ENCODE measurements around the gene LMF1. TPM values are rescaled to one million over a fixed set of nuclear protein-coding genes. Genes with fewer than 3 reads are reported as not detected.

Gene LMF1
- total RNA-seq, 1 experiment from 2014 or later = 2.8 TPM

DNA sequence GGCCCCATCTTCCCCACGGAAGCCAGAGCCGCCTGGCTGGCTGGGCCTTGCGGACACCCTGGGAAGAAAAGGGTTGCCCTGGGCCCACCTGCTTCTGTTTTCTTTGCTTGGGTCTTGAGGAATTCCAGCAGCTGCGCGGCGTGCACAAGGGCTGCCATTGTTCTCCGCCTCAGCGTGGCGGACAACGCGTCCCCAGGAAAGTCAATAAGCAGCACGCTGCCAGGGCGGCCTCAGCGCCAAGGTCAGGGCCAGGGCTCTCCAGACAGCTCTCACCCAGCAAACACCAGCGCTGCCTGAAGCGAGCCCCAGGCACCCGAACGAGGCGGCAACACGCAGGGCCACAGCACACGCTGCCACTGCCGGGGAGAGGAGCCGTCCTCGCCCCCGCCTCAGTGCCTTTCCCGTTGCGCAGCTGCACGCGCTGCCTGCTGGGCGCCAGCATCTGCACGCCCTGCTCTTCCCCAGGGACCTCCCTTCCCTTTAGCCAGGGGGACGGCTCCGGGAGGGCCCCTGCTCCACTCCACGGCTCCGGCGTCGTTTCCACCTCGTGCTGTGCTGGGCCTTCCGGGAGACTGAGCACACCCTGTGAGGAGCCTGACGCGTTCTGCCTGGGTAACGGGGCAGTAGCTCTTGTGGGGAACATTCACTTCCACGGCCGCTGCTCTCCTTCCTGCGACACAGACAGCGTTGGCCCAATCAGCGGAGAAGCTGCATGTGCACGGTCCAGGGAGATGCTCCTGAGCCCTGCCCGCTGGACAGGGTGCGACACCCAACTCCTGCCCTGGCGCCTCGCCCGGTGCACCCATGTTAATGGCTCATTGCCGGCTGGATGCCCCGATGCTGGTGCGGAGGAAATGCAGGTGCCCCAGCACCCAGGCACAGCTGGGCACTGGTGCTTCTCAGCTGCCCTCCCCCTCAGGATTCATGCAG lies 57.8 kb downstream of the LMF1 start:
- no peak for DNase-seq (ENCODE audit: low read depth)

DNA sequence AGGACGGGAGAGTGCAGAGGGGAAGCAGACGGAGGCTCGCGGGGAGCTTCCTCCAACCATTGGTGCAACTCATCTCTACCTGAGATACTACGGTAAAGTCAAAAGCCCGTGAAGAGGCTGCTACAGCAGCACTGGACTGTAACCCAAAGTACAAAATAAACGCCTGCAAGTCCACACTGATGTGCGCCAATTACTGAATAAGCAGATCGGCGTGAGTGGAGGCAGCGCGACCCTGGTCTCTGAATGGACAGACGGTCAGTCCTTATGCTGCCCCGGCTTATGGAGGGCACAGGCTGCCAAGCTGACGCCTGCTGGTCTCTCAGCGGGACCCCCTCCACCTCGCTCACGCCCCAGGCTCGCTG lies 58.5 kb downstream of the LMF1 start:
- no peak for DNase-seq (ENCODE audit: low read depth)

GRCh38 chr16:911604-912321 lies 59.0 kb downstream of the LMF1 start:
- no peak for DNase-seq (ENCODE audit: low read depth)

GRCh38 chr16:911101-911500 lies 59.7 kb downstream of the LMF1 start:
- no peak for DNase-seq (ENCODE audit: low read depth)

- no peak for DNase-seq (ENCODE audit: low read depth)
These were observed 60.6 kb downstream of the LMF1 start for GRCh38 chr16:910181-910580.

DNA sequence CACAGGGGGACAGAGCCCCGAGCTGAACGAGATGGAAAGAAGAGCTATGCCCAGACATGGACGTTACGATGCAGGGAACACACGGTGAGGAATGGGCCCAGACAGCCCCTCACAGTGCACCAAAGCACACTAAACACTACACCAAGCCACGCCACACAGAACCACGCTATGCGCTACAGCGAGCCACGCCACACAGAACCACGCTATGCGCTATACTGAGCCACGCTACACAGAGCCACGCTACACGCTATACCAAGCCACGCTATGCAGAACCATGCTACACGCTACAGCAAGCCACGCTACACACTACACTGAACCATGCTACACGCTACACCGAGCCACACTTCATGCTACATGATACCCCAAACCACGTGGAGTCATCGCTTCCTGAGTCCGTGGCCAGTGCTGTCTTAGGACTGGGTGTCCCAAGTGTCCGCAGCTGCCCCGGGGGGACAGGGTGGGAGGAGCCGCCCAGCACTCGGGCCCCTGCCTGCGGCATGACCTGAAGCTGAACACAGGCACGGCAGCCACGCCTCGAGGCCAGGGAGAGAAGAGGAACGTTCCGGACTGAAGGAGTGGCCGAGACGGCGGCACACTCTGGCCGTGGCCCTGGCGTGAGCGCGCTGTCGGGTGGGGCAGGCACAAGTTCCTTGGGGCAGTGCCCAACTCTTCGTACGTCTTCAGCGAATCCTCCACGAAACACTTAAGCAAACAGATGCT lies 61.3 kb downstream of the LMF1 start:
- no peak for DNase-seq (ENCODE audit: low read depth)

DNA sequence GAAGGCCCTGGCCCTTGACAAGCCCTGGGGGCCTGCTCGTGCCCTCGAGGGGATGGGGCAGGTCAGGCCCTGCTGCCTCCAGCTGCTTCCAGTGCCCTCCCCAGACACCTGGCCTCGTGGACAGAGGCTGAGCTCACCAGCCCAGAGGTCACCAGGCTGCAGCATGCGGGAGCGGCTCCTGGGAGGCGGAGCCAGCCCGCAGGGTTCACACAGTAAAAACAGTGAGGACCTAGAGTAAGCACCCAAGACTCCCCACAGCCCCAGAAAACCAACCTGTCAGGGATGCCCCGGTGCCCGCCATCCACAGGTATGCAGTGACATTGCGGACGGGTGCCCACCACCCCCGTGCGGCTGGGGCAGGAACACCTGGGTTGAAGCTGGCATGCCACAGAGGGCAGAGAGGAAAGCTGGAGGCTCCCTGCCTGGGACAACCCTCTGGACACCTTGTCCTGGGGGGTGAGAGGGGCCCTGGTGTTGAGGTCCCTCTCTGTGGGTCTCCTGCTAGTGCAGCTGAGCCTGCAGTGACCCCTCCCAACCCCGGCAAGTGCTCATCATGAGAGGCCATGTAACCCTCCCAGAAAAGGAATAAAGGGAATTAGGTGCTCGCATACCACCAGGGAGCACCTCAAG lies 62.1 kb downstream of the LMF1 start:
- DNase-seq (ENCODE audit: low read depth) = no peak

GRCh38 chr16:907842-908241 lies 62.9 kb downstream of the LMF1 start:
- DNase-seq (ENCODE audit: low read depth) = no peak

DNA sequence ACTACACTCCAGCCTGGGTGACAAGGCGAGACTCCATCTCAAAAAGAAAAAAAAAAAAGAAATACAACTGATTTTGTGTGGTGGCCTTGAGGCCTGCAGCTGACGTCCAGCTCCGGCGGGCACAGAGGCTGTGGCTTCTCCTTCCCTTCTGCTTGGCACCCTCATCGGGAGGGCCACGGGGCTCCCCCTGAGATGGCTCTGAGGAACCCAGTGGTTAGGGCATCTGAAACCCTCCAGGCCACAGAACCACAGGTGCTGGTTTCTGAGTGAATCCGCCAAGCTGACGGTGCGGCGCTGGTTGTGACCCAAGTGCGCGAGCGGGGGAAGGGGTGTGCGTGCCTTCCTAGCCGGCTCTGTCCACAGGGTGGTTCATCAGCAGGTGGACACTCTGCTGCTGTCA lies 63.4 kb downstream of the LMF1 start:
- no peak for DNase-seq (ENCODE audit: low read depth)

- DNase-seq (ENCODE audit: low read depth) = no peak
These were observed 64.5 kb downstream of the LMF1 start for GRCh38 chr16:906296-906695.

GRCh38 chr16:901715-902601 lies 68.8 kb downstream of the LMF1 start:
- DNase-seq (ENCODE audit: low read depth) = no peak

DNA sequence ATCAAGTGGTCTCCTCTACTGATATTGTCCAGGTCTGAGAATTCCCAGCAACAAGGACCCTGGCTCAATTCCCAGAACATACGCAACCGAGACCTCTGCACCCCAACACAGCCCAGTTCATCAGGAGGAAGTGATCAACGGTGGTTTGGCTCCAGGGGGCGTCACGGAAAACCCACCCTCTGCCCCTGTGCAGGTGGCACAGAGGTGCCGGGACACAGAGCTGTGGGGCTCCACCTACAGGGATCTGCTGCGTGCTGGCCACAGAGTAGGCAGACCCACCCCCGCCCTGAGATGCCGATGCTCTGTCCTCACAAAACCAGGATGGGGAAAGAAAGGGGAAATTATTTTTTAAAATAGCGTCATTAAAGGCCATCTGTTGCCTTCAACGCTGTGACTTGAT lies 69.6 kb downstream of the LMF1 start:
- no peak for DNase-seq (ENCODE audit: low read depth)

DNA sequence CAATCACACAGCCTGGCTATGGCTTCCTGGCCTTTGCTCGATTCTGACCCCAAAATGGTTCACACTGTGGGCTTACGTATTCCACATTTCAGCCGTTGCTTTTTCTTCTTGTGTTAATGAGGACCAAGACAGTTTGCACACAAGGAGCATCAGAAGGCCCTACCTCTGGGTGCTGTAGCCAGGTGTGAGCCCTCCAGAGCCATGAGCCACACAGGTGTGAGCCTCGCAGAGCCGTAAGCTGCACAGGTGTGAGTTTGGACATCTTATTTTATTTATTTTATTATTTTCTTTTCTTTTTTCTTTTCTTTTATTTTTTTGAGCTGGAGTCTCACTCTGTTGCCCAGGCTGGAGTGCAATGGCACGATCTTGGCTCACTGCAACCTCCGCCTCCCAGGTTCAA lies 70.6 kb downstream of the LMF1 start:
- DNase-seq (ENCODE audit: low read depth) = no peak

DNA sequence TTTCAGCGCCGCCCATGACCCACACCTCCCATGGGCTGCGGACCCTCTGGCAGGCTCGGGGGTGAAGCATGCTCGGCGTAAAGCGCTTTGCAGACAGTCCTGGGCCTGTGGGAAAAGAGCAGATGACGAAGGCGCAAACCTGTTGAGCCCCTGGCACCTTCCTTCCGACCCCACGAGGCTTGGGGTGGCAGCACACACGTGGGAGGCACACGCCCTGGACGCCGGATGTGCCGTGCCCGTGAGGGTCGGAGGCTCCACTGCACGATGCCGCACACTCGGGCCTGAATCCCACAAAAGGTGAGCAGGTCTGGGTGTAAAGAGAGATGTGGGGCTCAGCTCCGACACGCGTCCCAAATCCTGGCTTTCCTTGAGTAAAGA lies 71.1 kb downstream of the LMF1 start:
- no peak for DNase-seq (ENCODE audit: low read depth)

DNA sequence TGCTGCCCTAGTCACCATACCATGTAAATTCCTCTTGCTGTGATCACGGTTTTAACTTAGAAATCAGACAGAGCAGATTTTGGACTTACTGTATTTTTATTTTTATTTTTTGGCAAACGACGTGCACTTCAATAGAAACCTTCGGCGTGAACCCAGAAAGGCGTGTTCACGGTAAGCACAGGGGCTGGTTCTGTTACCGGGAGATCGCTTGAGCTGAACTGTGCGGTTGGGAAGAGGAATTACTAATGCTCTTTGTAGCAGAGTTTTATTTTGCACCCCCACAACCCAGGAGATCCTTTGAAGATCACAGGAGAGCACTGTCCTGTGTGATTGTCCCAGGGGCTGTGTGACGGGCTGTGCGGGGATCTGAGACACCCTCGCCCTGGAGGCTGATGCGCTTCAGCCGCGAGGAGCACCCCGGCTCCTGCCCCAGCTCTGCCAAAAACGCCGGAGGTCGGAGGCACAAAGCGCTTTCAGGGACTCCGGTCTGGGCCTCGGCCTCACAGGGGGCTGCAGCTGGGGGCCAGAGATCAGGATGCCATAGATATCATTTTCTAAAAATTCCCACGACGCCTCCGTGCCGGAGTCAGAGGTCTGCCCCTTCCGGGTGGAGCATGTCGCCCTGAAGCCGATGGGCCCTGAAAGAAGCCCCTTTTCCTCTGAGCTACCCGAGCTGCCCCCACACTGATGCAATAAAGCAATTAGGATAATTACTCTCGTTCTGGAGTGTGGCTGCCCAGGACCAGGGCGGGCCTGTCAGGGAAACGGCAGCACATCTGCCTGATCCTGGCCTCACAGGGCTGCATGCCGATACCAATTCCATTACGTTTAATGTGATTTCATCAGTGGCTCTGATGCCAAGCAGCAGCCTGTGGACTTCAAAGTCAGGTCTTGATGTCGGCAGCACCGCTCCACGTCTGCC lies 71.8 kb downstream of the LMF1 start:
- no peak for DNase-seq (ENCODE audit: low read depth)

DNA sequence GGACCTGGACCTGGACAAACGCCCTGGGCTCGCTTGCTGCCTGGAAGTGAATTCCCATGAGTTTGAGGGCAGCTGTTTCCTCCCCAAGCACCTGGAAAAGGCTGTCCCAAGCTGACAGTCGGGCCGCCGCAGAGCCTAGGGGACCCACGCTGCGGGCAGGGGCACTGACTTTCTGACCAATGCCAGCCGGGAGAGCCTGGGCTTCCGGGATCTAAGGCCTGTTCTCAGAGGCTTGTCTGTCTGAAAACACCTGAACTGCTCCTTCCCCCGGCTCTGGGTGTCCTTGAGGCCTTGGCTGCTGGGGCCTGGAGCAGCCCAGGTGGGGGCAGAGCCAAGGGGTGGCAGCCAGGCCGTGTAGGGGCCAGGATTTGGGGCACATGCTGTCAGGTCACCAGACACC lies 72.6 kb downstream of the LMF1 start:
- no peak for DNase-seq (ENCODE audit: low read depth)

DNA sequence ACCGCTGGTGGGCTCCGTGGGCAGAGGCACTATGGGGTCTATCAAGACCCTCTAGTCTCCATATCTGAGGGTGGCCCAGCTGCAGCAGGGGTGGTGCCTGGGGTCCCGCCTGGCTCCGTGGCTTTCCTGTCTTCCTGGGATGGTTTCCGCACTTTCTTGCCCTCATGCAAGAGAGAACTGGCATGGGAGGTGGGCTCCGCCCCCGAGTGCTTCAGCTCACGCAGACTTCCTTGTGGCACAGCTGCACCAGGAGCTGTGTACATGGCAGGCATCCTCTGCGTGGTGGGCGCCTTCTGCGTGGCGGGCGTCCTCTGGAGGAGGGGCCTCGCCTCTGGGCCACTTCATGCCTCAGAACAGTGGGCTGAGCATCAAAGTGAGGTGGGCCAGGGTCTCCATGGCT lies 73.1 kb downstream of the LMF1 start:
- DNase-seq (ENCODE audit: low read depth) = no peak

DNA sequence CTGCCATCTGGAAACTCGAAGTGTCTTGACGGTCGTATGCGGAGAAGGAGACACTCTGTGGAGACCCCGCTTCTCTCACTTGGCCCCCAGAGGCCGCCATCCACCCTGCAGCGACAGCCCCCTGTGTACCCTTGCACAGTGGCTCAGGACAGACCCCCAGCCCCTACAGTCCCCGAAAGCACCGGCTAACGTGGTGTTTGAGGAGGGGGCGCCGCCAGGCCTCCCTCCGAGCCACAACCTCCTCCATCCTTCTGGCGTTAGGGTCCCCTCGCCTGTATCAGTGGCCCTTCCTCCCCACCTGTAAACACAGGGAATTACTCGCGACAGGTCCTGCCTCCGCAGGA lies 73.6 kb downstream of the LMF1 start:
- DNase-seq (ENCODE audit: low read depth) = no peak

DNA sequence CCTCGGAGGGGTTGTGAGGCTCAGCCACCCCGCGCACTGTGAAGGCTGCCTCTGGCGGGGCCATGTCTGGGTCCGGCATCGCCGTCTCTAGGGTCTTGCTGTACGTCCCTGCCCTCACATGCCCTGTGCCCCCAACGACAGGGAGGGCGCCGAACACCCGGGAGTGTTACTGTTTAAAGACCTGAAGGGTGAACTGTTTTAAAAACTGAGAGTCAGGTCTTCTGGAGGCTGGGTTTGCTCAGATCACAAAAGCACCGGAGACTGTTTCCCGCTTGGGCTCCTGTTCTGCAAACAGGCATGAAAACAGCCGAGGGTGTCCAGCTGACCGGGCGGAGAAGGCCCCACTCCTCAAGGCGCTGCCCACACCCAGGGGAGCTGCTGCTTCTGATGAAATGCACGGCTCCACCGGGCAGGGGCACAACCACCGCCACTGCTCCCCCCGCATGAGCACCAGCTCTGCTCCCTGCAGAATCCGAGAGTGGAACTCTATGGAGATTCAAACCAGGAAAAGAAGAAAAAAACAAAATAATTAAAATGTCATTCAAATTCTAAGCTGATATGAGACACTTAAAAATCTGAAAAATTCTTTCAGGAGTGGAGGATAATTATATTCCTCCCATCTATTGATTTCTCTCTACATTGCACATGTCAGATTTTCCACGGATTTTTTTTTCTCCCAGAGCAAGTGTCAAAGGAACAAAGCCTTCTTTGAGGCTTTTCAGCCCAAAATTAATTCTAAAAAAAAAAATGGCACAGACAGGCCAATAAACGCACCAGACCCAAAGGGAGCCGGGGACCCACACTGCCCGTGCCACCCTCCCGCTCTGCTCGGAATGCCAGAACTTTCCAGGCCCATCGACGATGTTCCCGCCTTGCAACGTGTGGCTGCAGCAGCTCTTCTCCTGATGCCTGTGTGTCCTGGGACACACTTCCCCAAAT lies 74.3 kb downstream of the LMF1 start:
- no peak for DNase-seq (ENCODE audit: low read depth)

Data from M059J (cell line).